ENCODE results near the gene CHST13. TPM values are rescaled to one million over a fixed set of nuclear protein-coding genes. Genes with fewer than 3 reads are reported as not detected.

CHST13 gene
- total and polyA plus RNA-seq, 2 donors (not counting 3 experiments of a cell fraction or from before 2014, with no cell fraction given) = 0.04 TPM; not detected in 1

DNA sequence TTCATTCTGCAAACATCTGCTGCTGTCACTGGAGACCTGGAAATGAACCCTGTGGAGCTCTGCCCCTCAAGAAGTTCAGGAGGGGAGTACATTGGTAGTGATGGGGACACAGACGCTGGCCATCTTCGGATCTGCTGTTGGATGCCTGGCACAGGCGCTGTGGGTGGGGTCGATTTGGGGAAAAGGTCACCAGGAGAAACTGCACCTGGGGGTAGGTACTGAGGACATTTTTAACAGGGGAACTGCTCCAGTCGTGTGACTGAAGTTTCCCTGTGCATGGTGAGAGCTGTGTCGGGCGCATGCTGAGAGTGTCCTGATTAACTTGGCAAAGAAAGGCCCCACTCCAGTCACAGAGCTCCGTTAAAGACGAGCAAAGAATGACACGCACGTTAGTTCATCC, 9.8 kb upstream of the CHST13 start:
- H3K36me3 ChIP-seq (ENCODE audit: control insufficient read depth in 2 of 2, extremely low read depth in 1 of 2, insufficient read depth in 2 of 2, low read length in 2 of 2) = no peaks in the 10 kb centered on the region
- FAIRE-seq (no peak), DNase-seq (ENCODE audit: low read depth, low spot score) (no peak)
- H4K20me1 ChIP-seq (replicated peaks; ENCODE audit: control insufficient read depth, extremely low read depth, insufficient read depth, low read length) = no peaks in the 10 kb centered on the region
- no peaks in the 10 kb centered on the region for H3K9me1 ChIP-seq (replicated peaks; ENCODE audit: control insufficient read depth, extremely low read depth, insufficient read depth, low read length)
- TF ChIP-seq GATA2 (IDR thresholded peaks at IDR 0.05; ENCODE audit: insufficient read depth, insufficient read length, low read depth, low read length) (no peak), POLR2A (IDR thresholded peaks at IDR 0.05; ENCODE audit: low read depth, low read length) (no peak), MYC (IDR thresholded peaks at IDR 0.05; ENCODE audit: low read depth, low read length) (no peak), POLR2AphosphoS5 (IDR thresholded peaks at IDR 0.05; ENCODE audit: insufficient read depth, low read depth, low read length) (no peak), EZH2 (IDR thresholded peaks at IDR 0.05; ENCODE audit: borderline replicate concordance, low read depth, low read length, severe bottlenecking) (no peak)
- no peaks in the 10 kb centered on the region for H3K27me3 ChIP-seq (ENCODE audit: control insufficient read depth in 2 of 2, insufficient read depth in 2 of 2, low read length in 2 of 2)
- H3K27ac ChIP-seq (ENCODE audit: insufficient read depth, low read depth, low read length) = no peak overlapping the region
- H3K4me3 ChIP-seq (replicated peaks in 1 of 3; ENCODE audit: insufficient read depth in 1 of 3, low read depth in 1 of 3, low read length in 3 of 3) = no peak overlapping the region
- ChIA-PET POLR2A (no interaction called here), CTCF (interaction anchor here (1.5 kb wide), 1 partner anchor 9 kb away, joined by 5 read pairs; no protein-coding TSS in a partner anchor)
- H3K4me2 ChIP-seq (ENCODE audit: insufficient read depth, low read length) = no peak overlapping the region
- dilution Hi-C loops (cut with MboI; ENCODE audit: extremely low pct_ligation_motif_present, low sequenced_read_pairs) = no loop called here
- H3K9ac ChIP-seq (replicated peaks; ENCODE audit: extremely low read depth, insufficient read depth, low read length) = no peak overlapping the region
- intact Hi-C loops (cut with micrococcal nuclease) = no loop called here
- no peaks in the 10 kb centered on the region for H3K4me1 ChIP-seq (ENCODE audit: control insufficient read depth, extremely low read depth, insufficient read depth, low read length)
- H3K79me2 ChIP-seq (ENCODE audit: control insufficient read depth, insufficient read depth, low read length) = no peaks in the 10 kb centered on the region
- no peak overlapping the region for H2AFZ ChIP-seq (ENCODE audit: low read depth, low read length)
- no peaks in the 10 kb centered on the region for H3K9me3 ChIP-seq (replicated peaks; ENCODE audit: control insufficient read depth, insufficient read depth, low read length)
- BruUV-seq (replicated peaks) = no TSS peak

DNA sequence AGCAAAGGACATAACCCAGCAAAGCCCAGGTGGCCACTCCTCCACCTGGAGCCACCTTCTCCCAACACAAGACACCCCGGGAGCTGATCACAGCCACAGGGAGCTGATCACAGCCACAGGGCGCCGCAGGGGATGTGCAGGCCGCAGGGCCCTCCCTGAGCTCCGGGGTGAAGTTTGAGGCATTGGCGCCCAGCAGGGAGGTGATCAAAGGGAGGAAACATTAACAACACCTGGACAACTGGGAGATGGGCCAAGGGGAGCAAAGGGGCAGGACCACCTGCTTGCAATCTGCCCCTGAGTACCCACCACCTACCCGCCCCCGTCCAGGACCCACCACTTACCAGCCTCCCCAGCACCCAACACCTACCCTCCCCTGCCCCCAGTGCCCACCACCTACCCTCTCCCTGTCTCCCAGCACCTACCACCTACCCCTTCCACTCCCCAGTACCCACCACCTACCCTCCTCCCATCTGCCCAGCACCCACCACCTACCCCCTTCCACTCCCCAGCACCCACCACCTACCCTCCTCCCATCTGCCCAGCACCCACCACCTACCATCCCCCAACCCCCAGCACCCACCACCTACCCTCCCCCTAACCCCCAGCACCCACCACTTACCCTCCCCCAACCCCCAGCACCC, 8.8 kb upstream of the CHST13 start:
- dilution Hi-C loops (cut with MboI; ENCODE audit: extremely low pct_ligation_motif_present, low sequenced_read_pairs) = no loop called here
- no TSS peak for BruUV-seq (replicated peaks)

More for the DNA sequence above, 8.8 kb upstream of the CHST13 start:
- no peaks in the 10 kb centered on the region for H3K9me1 ChIP-seq (replicated peaks; ENCODE audit: control insufficient read depth, extremely low read depth, insufficient read depth, low read length)
- no peak overlapping the region for H3K27ac ChIP-seq (ENCODE audit: insufficient read depth, low read depth, low read length)
- no peak overlapping the region for H2AFZ ChIP-seq (ENCODE audit: low read depth, low read length)
- ChIA-PET POLR2A (no interaction called here), CTCF (no interaction called here)
- no peaks in the 10 kb centered on the region for H3K9me3 ChIP-seq (replicated peaks; ENCODE audit: control insufficient read depth, insufficient read depth, low read length)
- no peak for FAIRE-seq
- no peak overlapping the region for H3K4me2 ChIP-seq (ENCODE audit: insufficient read depth, low read length)
- H4K20me1 ChIP-seq (replicated peaks; ENCODE audit: control insufficient read depth, extremely low read depth, insufficient read depth, low read length) = no peaks in the 10 kb centered on the region
- intact Hi-C loops (cut with micrococcal nuclease) = no loop called here
- no peaks in the 10 kb centered on the region for H3K27me3 ChIP-seq (ENCODE audit: control insufficient read depth in 2 of 2, insufficient read depth in 2 of 2, low read length in 2 of 2)
- H3K4me1 ChIP-seq (ENCODE audit: control insufficient read depth, extremely low read depth, insufficient read depth, low read length) = no peaks in the 10 kb centered on the region
- TF ChIP-seq, protein P1, sequence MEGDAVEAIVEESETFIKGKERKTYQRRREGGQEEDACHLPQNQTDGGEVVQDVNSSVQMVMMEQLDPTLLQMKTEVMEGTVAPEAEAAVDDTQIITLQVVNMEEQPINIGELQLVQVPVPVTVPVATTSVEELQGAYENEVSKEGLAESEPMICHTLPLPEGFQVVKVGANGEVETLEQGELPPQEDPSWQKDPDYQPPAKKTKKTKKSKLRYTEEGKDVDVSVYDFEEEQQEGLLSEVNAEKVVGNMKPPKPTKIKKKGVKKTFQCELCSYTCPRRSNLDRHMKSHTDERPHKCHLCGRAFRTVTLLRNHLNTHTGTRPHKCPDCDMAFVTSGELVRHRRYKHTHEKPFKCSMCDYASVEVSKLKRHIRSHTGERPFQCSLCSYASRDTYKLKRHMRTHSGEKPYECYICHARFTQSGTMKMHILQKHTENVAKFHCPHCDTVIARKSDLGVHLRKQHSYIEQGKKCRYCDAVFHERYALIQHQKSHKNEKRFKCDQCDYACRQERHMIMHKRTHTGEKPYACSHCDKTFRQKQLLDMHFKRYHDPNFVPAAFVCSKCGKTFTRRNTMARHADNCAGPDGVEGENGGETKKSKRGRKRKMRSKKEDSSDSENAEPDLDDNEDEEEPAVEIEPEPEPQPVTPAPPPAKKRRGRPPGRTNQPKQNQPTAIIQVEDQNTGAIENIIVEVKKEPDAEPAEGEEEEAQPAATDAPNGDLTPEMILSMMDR (IDR thresholded peaks at IDR 0.05; ENCODE audit: extremely low read depth in 1 of 2, insufficient read depth in 1 of 2, low read depth in 1 of 2, low read length in 2 of 2) = no peak
- TF ChIP-seq EZH2 (IDR thresholded peaks at IDR 0.05; ENCODE audit: borderline replicate concordance, low read depth, low read length, severe bottlenecking) (no peak), POLR2A (IDR thresholded peaks at IDR 0.05; ENCODE audit: low read depth, low read length) (no peak), FOS (IDR thresholded peaks at IDR 0.05; ENCODE audit: borderline replicate concordance, insufficient read depth, low read length) (no peak), GATA2 (IDR thresholded peaks at IDR 0.05; ENCODE audit: insufficient read depth, insufficient read length, low read depth, low read length) (no peak), MYC (IDR thresholded peaks at IDR 0.05; ENCODE audit: low read depth, low read length) (no peak), JUN (IDR thresholded peaks at IDR 0.05; ENCODE audit: borderline replicate concordance, insufficient read depth, insufficient read length, low read depth) (no peak), POLR2AphosphoS5 (IDR thresholded peaks at IDR 0.05; ENCODE audit: insufficient read depth, low read depth, low read length) (no peak)
- TF ChIP-seq, protein P2, sequence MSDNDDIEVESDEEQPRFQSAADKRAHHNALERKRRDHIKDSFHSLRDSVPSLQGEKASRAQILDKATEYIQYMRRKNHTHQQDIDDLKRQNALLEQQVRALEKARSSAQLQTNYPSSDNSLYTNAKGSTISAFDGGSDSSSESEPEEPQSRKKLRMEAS (IDR thresholded peaks at IDR 0.05; ENCODE audit: insufficient read depth, insufficient read length) = no peak
- no peak for DNase-seq (ENCODE audit: low read depth, low spot score)
- no peak overlapping the region for H3K4me3 ChIP-seq (replicated peaks in 1 of 3; ENCODE audit: insufficient read depth in 1 of 3, low read depth in 1 of 3, low read length in 3 of 3)
- H3K79me2 ChIP-seq (ENCODE audit: control insufficient read depth, insufficient read depth, low read length) = no peaks in the 10 kb centered on the region
- no peak overlapping the region for H3K9ac ChIP-seq (replicated peaks; ENCODE audit: extremely low read depth, insufficient read depth, low read length)
- H3K36me3 ChIP-seq (ENCODE audit: control insufficient read depth in 2 of 2, extremely low read depth in 1 of 2, insufficient read depth in 2 of 2, low read length in 2 of 2) = no peaks in the 10 kb centered on the region

Data from endothelial cell of umbilical vein (primary cell).